ENCODE data around the gene DCLK2.

The DCLK2 gene

GRCh38 chr4:150070464-150071170 is 7.6 kb upstream of the DCLK2 start:
- no peak for FAIRE-seq

DNA sequence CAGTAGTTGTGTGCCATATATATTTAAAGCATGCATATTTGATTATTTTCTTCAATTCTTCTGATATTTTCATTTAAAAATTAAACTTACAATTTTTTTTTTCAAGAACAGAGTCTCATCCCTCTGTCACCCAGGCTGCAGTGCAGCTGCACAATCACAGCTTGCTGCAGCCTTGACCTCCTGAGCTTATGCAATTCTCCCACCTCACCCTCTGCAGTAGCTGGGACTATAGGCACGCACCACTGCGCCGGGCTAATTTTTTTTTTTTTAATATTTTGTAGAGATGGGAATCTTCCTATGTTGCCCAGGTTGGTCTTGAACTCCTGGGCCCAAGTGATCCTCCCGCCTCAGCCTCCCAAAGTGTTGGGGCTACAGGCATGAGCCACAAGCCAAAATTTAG is 5.8 kb upstream of the DCLK2 start:
- no peak for FAIRE-seq

DNA sequence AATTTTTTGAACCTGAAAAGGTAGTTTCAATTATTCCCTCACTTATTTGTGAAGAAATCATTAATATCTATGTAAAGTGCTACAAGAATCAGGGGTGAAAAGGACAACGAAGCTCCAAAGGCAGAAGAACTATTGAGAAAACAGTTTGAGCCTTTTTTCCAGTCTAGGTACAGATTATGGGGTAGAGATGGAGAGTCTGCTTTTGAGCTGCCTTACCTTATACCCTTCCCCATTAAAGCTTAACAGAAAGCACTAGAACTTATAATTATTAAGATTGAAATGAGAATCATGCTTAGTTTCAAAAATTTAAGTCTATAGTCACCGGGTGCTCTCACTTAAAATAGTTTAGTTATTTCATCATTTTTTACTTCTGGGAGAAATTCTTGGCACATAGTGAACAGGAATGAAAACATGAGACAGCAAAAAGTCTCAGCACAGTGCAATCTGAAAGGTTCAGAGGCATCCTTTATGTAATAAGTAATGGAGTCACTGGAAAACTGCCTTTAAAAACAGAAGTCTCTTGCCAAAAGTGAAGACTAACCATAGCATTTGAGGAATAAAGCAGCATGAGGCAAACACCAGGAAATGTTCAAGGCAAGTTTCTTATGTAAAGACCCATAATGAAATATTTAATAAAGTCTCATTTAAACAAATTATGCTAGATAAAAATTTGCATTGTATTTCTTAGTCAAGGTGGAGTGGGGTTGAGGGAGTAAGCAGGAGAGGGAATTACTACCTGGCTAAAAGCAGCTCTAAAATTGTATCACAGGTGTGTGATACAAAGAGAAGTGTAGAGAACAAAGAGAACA is 5.1 kb upstream of the DCLK2 start:
- no peak for FAIRE-seq

- FAIRE-seq: no peak
Observed at GRCh38 chr4:150074064-150074463, 4.2 kb upstream of the DCLK2 start.

GRCh38 chr4:150078579-150079080 is 385 bp downstream of the DCLK2 start:
- no peak for FAIRE-seq

- no peak for FAIRE-seq
Observed at GRCh38 chr4:150079081-150079581, 886 bp downstream of the DCLK2 start.

DNA sequence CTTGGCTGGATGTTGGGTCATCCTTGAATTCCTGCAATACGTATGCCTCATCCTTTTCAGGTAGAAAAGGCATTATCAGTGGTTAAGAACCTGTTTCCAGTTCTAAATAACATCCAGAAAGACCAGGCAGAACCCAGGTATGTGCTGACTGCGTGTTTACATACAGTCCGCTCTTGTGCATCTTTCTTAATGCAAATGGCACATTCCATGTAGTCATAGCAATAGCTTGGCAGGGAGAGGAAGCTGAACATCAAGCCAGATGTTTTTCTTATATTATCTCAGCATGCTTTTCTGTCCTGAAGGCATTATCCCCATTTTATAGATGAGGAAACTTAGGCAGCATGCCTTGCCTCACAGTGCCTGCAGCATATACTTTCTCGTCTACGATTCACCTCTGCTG is 2.1 kb downstream of the DCLK2 start:
- FAIRE-seq: no peak

DNA sequence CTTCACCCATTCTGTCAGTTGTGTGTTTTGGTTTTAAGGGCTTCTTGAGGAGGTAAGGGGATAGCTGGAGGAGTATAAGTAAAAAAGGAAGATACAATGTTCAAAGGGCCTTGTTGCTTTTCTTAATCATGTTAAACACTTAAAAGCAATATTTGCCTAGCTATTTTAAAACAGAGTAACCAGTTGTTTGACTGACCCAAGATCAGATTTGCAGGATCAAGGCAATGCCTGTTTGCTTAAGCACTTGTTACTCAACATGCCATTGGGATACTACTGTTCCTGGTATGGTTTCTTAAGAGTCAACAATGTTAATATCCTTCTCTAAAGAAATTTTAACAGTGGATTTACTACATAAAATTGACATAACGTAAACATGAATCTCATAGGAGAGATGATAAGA is 2.6 kb downstream of the DCLK2 start:
- FAIRE-seq: no peak

DNA sequence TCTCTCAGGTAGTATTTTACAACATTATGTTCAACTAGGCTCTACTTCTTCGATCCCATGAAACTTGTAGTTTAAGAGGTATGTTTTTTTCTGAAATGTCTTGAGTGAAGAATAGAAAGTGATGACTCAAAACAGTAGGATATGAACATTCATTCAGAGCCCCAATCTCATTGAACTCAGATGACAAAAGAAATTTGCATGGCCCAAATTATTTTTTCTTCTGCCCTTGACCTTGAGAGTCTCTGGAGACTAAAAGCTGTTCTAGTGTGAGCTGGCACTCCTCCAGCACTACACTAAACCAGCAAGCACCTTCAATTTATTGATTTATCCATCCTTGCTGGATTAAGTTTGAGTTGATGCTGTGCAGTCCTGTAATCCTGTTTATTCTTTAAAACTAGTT is 4.0 kb downstream of the DCLK2 start:
- no peak for FAIRE-seq

GRCh38 chr4:150087006-150087405 is 8.8 kb downstream of the DCLK2 start:
- no peak for FAIRE-seq

GRCh38 chr4:150089732-150090131 is 11.5 kb downstream of the DCLK2 start:
- FAIRE-seq: no peak

DNA sequence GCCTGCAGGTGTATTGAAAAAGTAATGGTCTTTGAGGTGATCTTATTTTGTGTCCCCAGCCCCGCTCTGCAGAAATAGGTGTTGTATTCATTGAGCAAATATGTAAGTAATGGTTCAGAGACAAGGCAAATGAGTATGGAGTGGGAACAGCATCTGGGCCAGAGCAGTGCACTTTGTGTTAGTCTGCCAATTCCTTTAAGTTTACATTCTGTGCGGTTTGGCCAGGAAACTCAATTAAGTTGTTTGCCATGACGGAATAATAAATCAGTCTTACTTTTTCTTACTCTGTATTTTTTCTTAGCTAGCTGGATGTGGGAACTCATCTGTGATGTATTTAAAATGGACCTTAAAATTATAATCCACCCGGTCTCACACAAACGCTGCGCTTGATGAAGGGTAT is 12.6 kb downstream of the DCLK2 start:
- no peak for FAIRE-seq

GRCh38 chr4:150094676-150095075 is 16.4 kb downstream of the DCLK2 start:
- FAIRE-seq: no peak

- FAIRE-seq: no peak
Observed at GRCh38 chr4:150096625-150097024, 18.4 kb downstream of the DCLK2 start.

DNA sequence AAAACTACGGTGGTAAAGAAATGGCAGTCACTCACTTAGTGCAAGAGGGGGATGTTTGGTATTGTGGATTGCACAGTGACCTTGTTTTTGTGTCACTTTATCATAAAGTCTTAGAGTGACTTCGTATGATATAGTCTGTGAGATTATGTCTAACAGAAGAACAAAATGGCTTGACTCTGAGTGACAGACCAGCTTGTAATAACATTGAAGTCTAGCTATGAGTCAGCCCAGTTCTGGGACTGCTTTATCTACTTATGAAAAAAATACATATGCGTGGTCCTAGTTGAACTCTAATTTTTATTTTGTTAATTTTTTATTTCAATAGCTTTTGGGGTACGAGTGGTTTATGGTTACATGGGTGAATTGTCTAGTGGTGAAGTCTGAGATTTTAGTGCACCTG is 20.0 kb downstream of the DCLK2 start:
- no peak for FAIRE-seq

DNA sequence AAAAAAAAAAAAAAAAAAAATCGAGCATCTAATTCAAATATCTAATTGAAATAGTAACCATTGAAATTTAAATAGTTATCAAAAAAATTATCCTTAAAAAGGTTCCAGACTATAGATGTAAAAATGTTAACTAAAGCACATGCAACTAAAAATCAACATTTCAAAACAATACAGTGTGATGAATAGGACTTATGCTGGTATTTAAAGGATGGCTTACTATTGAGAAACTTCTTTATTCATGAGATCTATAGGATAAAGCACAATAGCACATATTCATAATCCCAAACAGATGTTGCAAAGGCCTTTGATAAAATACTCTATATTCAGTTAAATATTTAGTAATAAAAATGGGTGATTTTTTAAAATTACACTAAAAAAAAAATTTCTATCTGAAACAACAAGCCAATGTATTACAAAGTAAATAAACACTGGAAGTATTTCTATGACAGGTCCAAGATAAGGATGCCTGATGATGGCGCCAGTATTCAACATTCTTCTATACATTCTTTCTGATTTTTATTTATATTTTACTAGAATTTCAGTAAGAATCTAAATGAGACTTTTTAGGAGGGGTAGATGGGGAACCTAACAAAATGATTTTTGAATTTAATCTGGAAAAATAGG is 26.3 kb downstream of the DCLK2 start:
- peak; percentile 6 for FAIRE-seq

- no peak for FAIRE-seq
Observed at GRCh38 chr4:150106886-150107285, 28.6 kb downstream of the DCLK2 start.

- no peak for FAIRE-seq
Observed at GRCh38 chr4:150108691-150109090, 30.4 kb downstream of the DCLK2 start.

- FAIRE-seq: no peak
Observed at GRCh38 chr4:150114641-150115040, 36.4 kb downstream of the DCLK2 start.

DNA sequence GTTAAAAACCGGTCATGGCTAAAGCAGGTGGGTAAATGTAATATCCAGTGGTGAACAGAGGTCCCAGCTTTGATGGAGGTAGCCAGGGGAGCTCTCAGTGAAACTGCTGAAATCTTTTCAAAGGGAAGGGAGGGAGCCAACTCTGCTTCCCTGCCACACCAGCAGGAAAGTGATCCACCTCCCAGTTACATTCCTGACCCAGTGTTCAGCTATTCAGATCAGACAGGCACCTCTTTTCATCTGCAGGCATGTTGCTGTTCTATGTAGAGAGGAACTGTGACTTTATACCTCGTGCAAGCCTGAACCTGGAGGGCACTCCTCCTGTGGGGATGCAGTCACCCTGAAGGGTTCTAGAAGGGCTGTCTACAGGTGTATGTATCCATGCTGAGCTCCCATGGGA is 37.6 kb downstream of the DCLK2 start:
- no peak for FAIRE-seq

DNA sequence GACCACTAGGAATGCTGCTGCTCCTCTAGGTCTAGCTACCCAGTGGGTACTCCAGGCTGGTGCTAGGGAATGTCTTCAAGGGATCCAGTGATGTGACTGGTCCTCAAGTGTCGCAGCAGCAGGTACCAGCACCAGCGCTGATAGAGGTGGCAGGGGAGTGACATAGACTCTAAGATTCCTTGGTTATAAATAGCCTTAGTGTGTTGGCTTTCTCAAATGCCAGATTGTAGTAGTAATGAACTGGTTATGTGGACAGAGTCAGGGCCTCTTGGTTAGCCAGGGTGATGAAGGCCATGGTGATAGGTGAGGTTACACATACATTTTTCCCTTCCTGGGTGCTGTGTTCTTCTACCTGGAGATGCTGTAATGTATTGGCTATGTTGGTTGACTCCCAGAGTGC is 38.3 kb downstream of the DCLK2 start:
- FAIRE-seq: no peak

- FAIRE-seq: no peak
Observed at GRCh38 chr4:150117094-150117493, 38.8 kb downstream of the DCLK2 start.

- no peak for FAIRE-seq
Observed at GRCh38 chr4:150117629-150118028, 39.4 kb downstream of the DCLK2 start.

GRCh38 chr4:150119492-150119891 is 41.2 kb downstream of the DCLK2 start:
- FAIRE-seq: no peak

Data from G401.6 (cell line).